IMR-90 (cell line): ENCODE results near the gene CMSS1. TPM values are rescaled to one million over a fixed set of nuclear protein-coding genes. Genes with fewer than 3 reads are reported as not detected.

ENCODE experiments used
- ATAC-seq: fragments of 200-7000 bp; cut with Tn5 transposase; 2 replicates; pipeline ENCODE4 v1.9.1; 2020; ENCODE audit warnings: low read depth, mild to moderate bottlenecking, moderate library complexity
- BruUV-seq: library from RNA; stranded (reverse); fragments of 400-500 nt; replicated peaks from 2 replicates; lab custom pipeline; 2021; lab: Mats Ljungman, UMichigan
- CTCF ChIA-PET: fragments of 300-600 bp; formaldehyde crosslinking; extraction: SDS; loops from one replicate; lab custom pipeline; 2021; ENCODE audit warnings: antibody characterized with exemption; lab: Yijun Ruan, JAX
- POLR2A ChIA-PET: fragments of 300-600 bp; sonication (Branson Sonifier 250); formaldehyde crosslinking; loops from one replicate; lab custom pipeline; 2022; ENCODE audit warnings: antibody characterized with exemption; ENCODE audit not compliant: unreplicated experiment; lab: Charles Lee
- DNase-seq: peaks from one replicate; pipeline ENCODE4 v3.0.0; 2013
- H2AFZ ChIP-seq: replicated peaks from 2 replicates; pipeline ENCODE3; 2013; ENCODE audit warnings: low read length, mild to moderate bottlenecking; ENCODE audit not compliant: poor library complexity
- H2AK5ac ChIP-seq: 2 replicates; pipeline ENCODE4 v1.6.1; 2013; ENCODE audit warnings: low read depth, low read length, inconsistent platforms
- H2AK9ac ChIP-seq: replicated peaks from 2 replicates; pipeline ENCODE3; 2013; ENCODE audit warnings: mild to moderate bottlenecking, low read depth, low read length, moderate library complexity; ENCODE audit not compliant: poor library complexity
- H2BK120ac ChIP-seq: 2 replicates; pipeline ENCODE4 v1.6.1; 2013; ENCODE audit warnings: low read depth, low read length, inconsistent platforms
- H2BK15ac ChIP-seq: 3 replicates; pipeline ENCODE4 v1.6.1; 2013; ENCODE audit warnings: low read depth, low read length, inconsistent platforms
- H2BK20ac ChIP-seq: 2 replicates; pipeline ENCODE4 v1.6.1; 2013; ENCODE audit warnings: low read depth, mild to moderate bottlenecking, inconsistent platforms, low read length, moderate library complexity
- H2BK5ac ChIP-seq: 2 replicates; pipeline ENCODE4 v1.6.1; 2013; ENCODE audit warnings: mild to moderate bottlenecking, low read depth, low read length, inconsistent platforms; ENCODE audit not compliant: poor library complexity, severe bottlenecking
- H3K14ac ChIP-seq: replicated peaks from 2 replicates; pipeline ENCODE4 v1.6.1; 2013; ENCODE audit warnings: low read depth, low read length, inconsistent platforms
- H3K18ac ChIP-seq: 2 replicates; pipeline ENCODE4 v1.6.1; 2013; ENCODE audit warnings: low read depth, low read length, control low read depth
- H3K23ac ChIP-seq: 2 replicates; pipeline ENCODE4 v1.6.1; 2013; ENCODE audit warnings: low read depth, low read length, inconsistent platforms
- H3K27ac ChIP-seq: 2 replicates; pipeline ENCODE4 v1.5.1; 2013; ENCODE audit warnings: mild to moderate bottlenecking, control low read depth, low read length; ENCODE audit not compliant: insufficient read depth
- H3K27me3 ChIP-seq: 2 replicates; pipeline ENCODE4 v1.6.1; 2013; ENCODE audit warnings: low read length; ENCODE audit not compliant: control insufficient read depth, insufficient read depth
- H3K36me3 ChIP-seq: 2 replicates; pipeline ENCODE4 v1.6.1; 2013; ENCODE audit warnings: low read length, mixed read lengths; ENCODE audit not compliant: control insufficient read depth, insufficient read depth
- H3K4ac ChIP-seq: 2 replicates; pipeline ENCODE4 v1.6.1; 2013; ENCODE audit warnings: low read depth, low read length, inconsistent platforms
- H3K4me1 ChIP-seq: 2 replicates; pipeline ENCODE4 v1.6.1; 2013; ENCODE audit warnings: low read length, mixed read lengths; ENCODE audit not compliant: control insufficient read depth, insufficient read depth
- H3K4me2 ChIP-seq: 2 replicates; pipeline ENCODE4 v1.6.1; 2013; ENCODE audit warnings: low read depth, mild to moderate bottlenecking, control low read depth, low read length, moderate library complexity
- H3K4me3 ChIP-seq: 2 replicates; pipeline ENCODE4 v1.5.1; 2013; ENCODE audit warnings: low read depth, mild to moderate bottlenecking, control low read depth, low read length, moderate library complexity; ENCODE audit not compliant: insufficient read depth
- H3K56ac ChIP-seq: 2 replicates; pipeline ENCODE4 v1.6.1; 2013; ENCODE audit warnings: low read length, inconsistent platforms; ENCODE audit not compliant: insufficient read depth; ENCODE audit errors: extremely low read depth
- H3K79me1 ChIP-seq, 2 experiments: 2 replicates each; pipeline ENCODE4 v1.6.1; 2013; ENCODE audit warnings: low read length in 2 of 2, inconsistent platforms in 1 of 2, low read depth in 1 of 2
- H3K9ac ChIP-seq: 2 replicates; pipeline ENCODE4 v1.6.1; 2013; ENCODE audit warnings: low read depth, low read length, control low read depth
- H3K9me1 ChIP-seq: 2 replicates; pipeline ENCODE4 v1.6.1; 2013; ENCODE audit warnings: low read length, inconsistent platforms; ENCODE audit not compliant: insufficient read depth
- H3K9me3 ChIP-seq: 2 replicates; pipeline ENCODE4 v1.6.1; 2013; ENCODE audit warnings: low read length; ENCODE audit not compliant: control insufficient read depth, insufficient read depth
- H4K20me1 ChIP-seq: 2 replicates; pipeline ENCODE4 v1.6.1; 2013; ENCODE audit warnings: low read length, inconsistent platforms; ENCODE audit not compliant: insufficient read depth
- H4K5ac ChIP-seq: 2 replicates; pipeline ENCODE4 v1.6.1; 2013; ENCODE audit warnings: mild to moderate bottlenecking, low read depth, low read length, control low read depth
- H4K8ac ChIP-seq, 2 experiments: 2 replicates each; pipeline ENCODE4 v1.6.1; 2013; ENCODE audit warnings: low read depth in 2 of 2, low read length in 2 of 2, control low read depth in 1 of 2, inconsistent platforms in 1 of 2
- H4K91ac ChIP-seq: 2 replicates; pipeline ENCODE4 v1.6.1; 2013; ENCODE audit warnings: low read depth, low read length, inconsistent platforms; ENCODE audit not compliant: insufficient read depth
- CHD1 ChIP-seq: IDR thresholded peaks from 2 replicates; pipeline ENCODE4 v1.6.1; 2012; ENCODE audit warnings: low read depth, low read length, improper control_type of control experiment
- FOS ChIP-seq: fragments of 150-350 bp; IDR thresholded peaks from 2 replicates; pipeline ENCODE4 v1.6.1; 2016; ENCODE audit warnings: low read depth, low read length
- MAZ ChIP-seq: IDR thresholded peaks from 2 replicates; pipeline ENCODE4 v1.6.1; 2012; ENCODE audit warnings: low read depth, mild to moderate bottlenecking, low read length, improper control_type of control experiment, moderate library complexity, borderline replicate concordance
- RCOR1 ChIP-seq: IDR thresholded peaks from 2 replicates; pipeline ENCODE4 v1.6.1; 2012; ENCODE audit warnings: mild to moderate bottlenecking, low read length, improper control_type of control experiment; ENCODE audit not compliant: insufficient replicate concordance
- WGBS, 2 experiments: methylation state at CpG; one replicate each; pipeline versions ENCODE4 v1.1.5 to v1.1.7; 2013; ENCODE audit warnings: missing lambda C conversion rate in 2 of 2; ENCODE audit not compliant: insufficient read length in 1 of 2; ENCODE audit errors: extremely low coverage in 2 of 2; 5-methylcytosine and 5-hydroxymethylcytosine counted together
- dilution Hi-C: fragments of 300-500 bp; cut with HindIII; formaldehyde crosslinking; loops from one replicate; pipeline ENCODE4 v1.14.3; 2018; ENCODE audit warnings: low sequenced_read_pairs; ENCODE audit not compliant: unreplicated experiment
- in situ Hi-C: fragments of 300-500 bp; cut with MboI; formaldehyde crosslinking; loops from 3 replicates; pipeline ENCODE4 v1.14.3; 2019; ENCODE audit warnings: low sequenced_read_pairs, inconsistent platforms, mixed read lengths
- intact Hi-C: fragments of 100-400 bp; cut with micrococcal nuclease; formaldehyde crosslinking; loops from 2 replicates; pipeline ENCODE4 v1.10.0; 2022
- polyA plus RNA-seq, 3 experiments: library from polyadenylated mRNA; depleted of rRNA; stranded (reverse); fragments of >200 nt; gene quantifications; 2 replicates each; pipeline ENCODE4 v1.2.3, GENCODE V29; 2012; ENCODE audit warnings: low replicate concordance in 1 of 3
- total RNA-seq: library from RNA; depleted of rRNA; stranded (reverse); fragments of >200 nt; gene quantifications from 2 replicates; pipeline ENCODE4 v1.2.3, GENCODE V29; 2012
- TF ChIP-seq, protein P1 (sequence below): fragments of 150-350 bp; IDR thresholded peaks from 2 replicates; pipeline ENCODE4 v1.6.1; 2016; ENCODE audit warnings: low read depth, mild to moderate bottlenecking, low read length, moderate library complexity, borderline replicate concordance
- TF ChIP-seq, protein P2 (sequence below): conservative IDR thresholded peaks from 2 replicates; pipeline ENCODE4 v1.5.1; 2012; ENCODE audit warnings: mild to moderate bottlenecking, low read depth, low read length, improper control_type of control experiment

The CMSS1 gene
- total and polyA plus RNA-seq, 2 of the 4 experiments (the other 2 are of a cell fraction): 12.5 to 13.6 TPM

DNA sequence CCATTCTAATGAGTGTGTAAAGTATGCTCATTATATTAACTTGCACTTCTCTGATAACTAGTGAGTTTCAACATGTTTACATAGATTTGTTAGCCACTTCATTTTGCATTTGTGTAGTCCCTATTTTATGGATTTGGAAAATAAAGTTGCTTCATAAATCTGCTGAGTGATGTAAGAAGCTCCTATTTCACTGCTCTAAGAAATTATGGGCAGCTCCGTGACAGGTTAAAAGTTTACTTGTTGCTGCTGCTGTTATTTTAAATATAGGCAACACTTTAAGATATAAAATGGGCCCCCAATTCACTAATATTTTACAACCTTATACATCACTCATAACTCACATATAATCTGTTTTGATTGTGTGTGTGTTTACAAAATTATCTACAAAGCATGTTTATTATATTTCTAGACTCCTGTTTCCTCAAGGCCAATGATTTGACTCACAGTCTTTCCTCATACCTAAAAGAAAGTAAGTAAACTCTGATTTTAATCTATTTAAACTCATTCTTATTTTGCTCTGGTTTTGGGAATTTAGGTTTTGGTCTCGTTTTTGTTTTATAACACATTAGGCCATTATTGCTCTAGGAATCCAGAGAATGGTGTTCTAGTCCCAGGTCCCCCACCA lies 348.4 kb downstream of the CMSS1 start:
- BruUV-seq: no TSS peak
- H3K4me2 ChIP-seq: no peak overlapping the region
- no peaks in the 10 kb centered on the region for H4K20me1 ChIP-seq
- H3K9me1 ChIP-seq: no peaks in the 10 kb centered on the region; the same call in 1 of the 2 replicates
- H3K23ac ChIP-seq: no peak overlapping the region
- H3K9ac ChIP-seq: no peak overlapping the region
- no peak overlapping the region for H4K91ac ChIP-seq
- no peak overlapping the region for H4K5ac ChIP-seq
- no peak overlapping the region for H2BK120ac ChIP-seq
- no CpG with 5 or more reads among the region's 2 CpGs for WGBS, 2 experiments
- ChIA-PET POLR2A (no interaction called here), CTCF (interaction anchor here (0.6 to 1.3 kb wide), 2 partner anchors 10 to 45 kb away, joined by 3 read pairs; no protein-coding TSS in a partner anchor)
- H3K27ac ChIP-seq: no peak overlapping the region
- DNase-seq (no peak), ATAC-seq (no peak)
- H2AK9ac ChIP-seq: no peak overlapping the region
- no peaks in the 10 kb centered on the region for H3K36me3 ChIP-seq
- H3K27me3 ChIP-seq: no peaks in the 10 kb centered on the region
- dilution Hi-C loops: no loop called here
- no peak overlapping the region for H4K8ac ChIP-seq
- H3K79me1 ChIP-seq: no peaks in the 10 kb centered on the region
- no peak overlapping the region for H3K56ac ChIP-seq
- intact Hi-C loops: no loop called here
- H3K4me1 ChIP-seq: no peaks in the 10 kb centered on the region
- H3K4ac ChIP-seq: no peak overlapping the region
- H2BK5ac ChIP-seq: no peak overlapping the region
- no peak overlapping the region for H3K18ac ChIP-seq
- no peak overlapping the region for H3K4me3 ChIP-seq
- no peak overlapping the region for H2BK15ac ChIP-seq
- no peak overlapping the region for H2AFZ ChIP-seq
- TF ChIP-seq CHD1: no peak
- no peak for TF ChIP-seq FOS
- TF ChIP-seq, protein P1, sequence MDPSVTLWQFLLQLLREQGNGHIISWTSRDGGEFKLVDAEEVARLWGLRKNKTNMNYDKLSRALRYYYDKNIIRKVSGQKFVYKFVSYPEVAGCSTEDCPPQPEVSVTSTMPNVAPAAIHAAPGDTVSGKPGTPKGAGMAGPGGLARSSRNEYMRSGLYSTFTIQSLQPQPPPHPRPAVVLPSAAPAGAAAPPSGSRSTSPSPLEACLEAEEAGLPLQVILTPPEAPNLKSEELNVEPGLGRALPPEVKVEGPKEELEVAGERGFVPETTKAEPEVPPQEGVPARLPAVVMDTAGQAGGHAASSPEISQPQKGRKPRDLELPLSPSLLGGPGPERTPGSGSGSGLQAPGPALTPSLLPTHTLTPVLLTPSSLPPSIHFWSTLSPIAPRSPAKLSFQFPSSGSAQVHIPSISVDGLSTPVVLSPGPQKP: no peak
- TF ChIP-seq MAZ: no peak
- TF ChIP-seq RCOR1: no peak
- TF ChIP-seq, protein P2, sequence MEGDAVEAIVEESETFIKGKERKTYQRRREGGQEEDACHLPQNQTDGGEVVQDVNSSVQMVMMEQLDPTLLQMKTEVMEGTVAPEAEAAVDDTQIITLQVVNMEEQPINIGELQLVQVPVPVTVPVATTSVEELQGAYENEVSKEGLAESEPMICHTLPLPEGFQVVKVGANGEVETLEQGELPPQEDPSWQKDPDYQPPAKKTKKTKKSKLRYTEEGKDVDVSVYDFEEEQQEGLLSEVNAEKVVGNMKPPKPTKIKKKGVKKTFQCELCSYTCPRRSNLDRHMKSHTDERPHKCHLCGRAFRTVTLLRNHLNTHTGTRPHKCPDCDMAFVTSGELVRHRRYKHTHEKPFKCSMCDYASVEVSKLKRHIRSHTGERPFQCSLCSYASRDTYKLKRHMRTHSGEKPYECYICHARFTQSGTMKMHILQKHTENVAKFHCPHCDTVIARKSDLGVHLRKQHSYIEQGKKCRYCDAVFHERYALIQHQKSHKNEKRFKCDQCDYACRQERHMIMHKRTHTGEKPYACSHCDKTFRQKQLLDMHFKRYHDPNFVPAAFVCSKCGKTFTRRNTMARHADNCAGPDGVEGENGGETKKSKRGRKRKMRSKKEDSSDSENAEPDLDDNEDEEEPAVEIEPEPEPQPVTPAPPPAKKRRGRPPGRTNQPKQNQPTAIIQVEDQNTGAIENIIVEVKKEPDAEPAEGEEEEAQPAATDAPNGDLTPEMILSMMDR: no peak
- H3K9me3 ChIP-seq: no peaks in the 10 kb centered on the region
- in situ Hi-C loops: no loop called here
- H2BK20ac ChIP-seq: no peak overlapping the region
- no peak overlapping the region for H3K14ac ChIP-seq
- H2AK5ac ChIP-seq: no peak overlapping the region
